Measurements from ENCODE around the gene TF. TPM values are rescaled to one million over a fixed set of nuclear protein-coding genes. Genes with fewer than 3 reads are reported as not detected.

The TF gene
- total RNA-seq, 2 experiments from 2014 or later, result 0.02 to 0.08 TPM

DNA sequence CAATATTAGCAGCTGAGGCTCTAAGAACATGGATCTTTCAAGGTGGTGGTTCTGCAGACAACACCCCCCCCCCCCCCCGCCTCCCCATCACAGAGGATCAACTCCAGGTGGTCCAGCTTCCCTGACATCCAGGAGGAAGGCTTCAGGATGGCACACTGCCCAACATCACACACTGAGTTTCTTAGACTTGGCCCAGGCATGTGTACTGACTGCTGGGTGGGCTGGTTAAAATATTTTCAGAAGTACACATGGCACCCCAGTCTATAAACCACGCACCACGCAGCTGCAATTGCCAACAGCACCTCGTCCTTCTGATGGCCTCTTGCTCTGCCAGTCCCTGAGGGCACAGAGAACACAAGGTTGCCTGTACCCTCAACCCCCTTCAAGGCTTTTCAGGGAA, 81.5 kb downstream of the TF start:
- Mint-ChIP-seq H3K27ac (no peak overlapping the region), H3K9me3 (no peaks in the 10 kb centered on the region), H3K4me1 (no peaks in the 10 kb centered on the region), H3K27me3 (no peaks in the 10 kb centered on the region), H3K36me3 (peaks cover 25% of the 10 kb centered on the region), H3K4me3 (no peak overlapping the region)
- no peak for DNase-seq

DNA sequence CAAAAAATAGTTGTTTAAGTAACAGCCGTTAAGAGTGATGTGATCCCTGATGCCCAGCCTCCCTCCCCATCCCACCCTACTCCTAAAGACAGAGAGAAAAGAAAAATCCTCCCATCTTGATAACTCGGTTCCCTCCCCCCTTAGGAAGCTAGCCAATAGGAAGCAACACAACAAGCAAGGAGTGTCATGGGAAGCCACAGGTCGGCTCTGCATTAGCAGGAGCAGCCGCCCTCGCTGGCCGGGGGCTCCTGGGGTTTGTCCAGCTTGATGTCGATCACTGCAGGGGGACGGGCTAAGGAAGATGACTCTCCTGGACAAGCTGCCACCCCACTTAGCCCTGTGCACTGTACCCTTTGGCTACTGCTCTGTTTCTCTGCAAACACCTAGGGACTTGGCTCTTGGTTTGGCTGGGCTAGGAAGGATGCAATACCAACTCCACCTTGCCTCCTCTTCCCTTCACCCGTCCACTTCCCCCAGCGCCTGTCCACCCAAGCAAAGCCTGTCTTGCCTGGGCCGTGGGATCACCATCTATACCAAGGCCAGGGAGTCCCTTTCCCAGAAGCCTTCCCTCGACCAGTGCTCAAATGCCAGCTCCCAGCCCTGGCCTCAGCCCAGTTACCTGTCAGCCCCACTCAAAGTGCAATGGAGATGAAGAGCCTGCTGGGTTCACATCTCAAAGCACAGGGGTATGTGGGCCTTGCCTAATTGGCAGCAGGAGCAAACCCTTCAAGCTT, 82.5 kb downstream of the TF start:
- Mint-ChIP-seq H3K4me3 (no peak overlapping the region), H3K4me1 (no peaks in the 10 kb centered on the region), H3K27me3 (no peaks in the 10 kb centered on the region), H3K27ac (no peak overlapping the region), H3K36me3 (peaks cover 14% of the 10 kb centered on the region), H3K9me3 (no peaks in the 10 kb centered on the region)
- no peak for DNase-seq

DNA sequence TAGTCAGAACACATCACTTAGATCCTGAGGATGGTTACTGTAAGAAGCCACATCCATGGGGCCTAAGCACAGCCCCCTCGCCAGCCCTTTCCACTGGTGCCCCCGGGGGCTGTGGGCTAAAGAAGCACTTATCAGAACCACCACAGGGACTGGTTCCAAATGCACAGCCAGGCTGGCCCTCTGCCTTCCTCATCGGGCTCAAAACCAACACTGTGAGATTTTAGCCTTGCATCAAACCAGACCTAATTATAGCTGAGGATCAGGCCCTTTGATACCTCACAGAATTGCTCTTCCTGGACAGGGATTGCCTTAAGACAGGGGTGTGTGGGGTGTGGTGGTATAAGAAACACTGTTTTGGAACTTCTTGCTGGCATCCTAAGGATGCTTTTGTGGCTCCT, 83.1 kb downstream of the TF start:
- Mint-ChIP-seq H3K9me3 (no peaks in the 10 kb centered on the region), H3K4me1 (no peaks in the 10 kb centered on the region), H3K36me3 (peaks cover 9% of the 10 kb centered on the region), H3K27ac (no peak overlapping the region), H3K27me3 (no peaks in the 10 kb centered on the region), H3K4me3 (no peak overlapping the region)
- no peak for DNase-seq

DNA sequence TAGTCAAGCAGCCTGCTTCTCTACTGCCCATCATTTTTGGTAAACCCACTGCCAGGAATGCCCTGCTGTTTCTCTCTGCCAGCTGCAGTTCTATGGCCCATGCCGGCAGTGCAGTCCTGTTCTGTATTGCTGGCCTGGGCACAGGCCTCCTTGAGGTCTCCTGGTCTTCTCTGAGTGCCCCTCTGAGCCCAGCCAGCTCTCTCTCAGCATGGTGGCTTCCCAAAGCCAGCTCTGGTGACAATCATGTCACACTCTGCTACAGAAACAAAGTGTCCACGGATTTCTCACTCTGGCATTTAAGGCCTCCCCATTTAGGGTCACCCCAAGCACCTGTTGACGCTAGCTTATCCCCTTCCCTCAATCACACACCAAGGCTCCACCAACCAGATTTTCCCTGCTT, 83.9 kb downstream of the TF start:
- H3K4me3 Mint-ChIP-seq, result no peak overlapping the region
- peaks cover 8% of the 10 kb centered on the region for H3K36me3 Mint-ChIP-seq
- no peak overlapping the region for H3K27ac Mint-ChIP-seq
- DNase-seq, result no peak
- no peaks in the 10 kb centered on the region for H3K4me1 Mint-ChIP-seq
- H3K27me3 Mint-ChIP-seq, result no peaks in the 10 kb centered on the region
- no peaks in the 10 kb centered on the region for H3K9me3 Mint-ChIP-seq

DNA sequence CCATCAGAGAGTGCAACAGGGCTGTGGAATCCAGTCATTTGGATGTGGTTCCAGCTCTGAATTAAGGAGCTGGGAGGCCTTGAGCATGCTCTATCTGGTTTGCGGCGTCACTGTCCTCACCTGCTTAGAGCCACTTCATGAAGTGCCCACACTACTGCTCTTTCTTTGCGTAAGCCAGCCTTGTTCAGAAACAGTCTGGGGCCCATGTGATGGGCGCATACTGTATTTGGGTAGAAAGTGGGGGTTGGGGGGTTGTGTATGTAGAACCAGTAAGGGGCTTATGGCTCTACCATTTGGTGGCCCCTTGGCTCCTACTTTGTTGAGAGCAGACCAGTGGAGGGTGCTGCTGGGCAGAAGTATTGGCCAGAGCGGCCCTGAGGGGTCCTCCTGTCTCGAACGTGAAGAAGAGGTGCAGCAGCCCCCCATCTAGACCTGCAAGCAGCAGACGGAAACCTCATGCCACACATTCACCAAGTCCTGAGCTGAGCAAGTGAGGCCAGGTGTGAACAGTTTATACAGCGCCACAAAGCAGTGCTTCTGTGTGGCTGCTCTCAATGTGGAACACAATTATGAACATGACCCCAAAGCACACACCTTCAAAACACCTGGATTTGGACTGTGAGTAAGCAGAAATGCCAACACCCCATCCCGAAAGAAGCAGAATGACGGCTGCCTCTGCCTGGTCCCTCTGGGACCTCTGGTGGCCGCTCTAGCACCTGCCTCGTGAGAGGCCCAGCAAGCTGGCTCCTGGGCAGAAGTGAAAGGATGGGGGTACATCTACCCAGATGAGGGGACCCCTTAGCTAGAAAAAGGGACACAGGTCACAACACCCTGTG, 86.0 kb downstream of the TF start:
- Mint-ChIP-seq H3K4me1 (no peaks in the 10 kb centered on the region), H3K36me3 (no peaks in the 10 kb centered on the region)
- no peak for DNase-seq

DNA sequence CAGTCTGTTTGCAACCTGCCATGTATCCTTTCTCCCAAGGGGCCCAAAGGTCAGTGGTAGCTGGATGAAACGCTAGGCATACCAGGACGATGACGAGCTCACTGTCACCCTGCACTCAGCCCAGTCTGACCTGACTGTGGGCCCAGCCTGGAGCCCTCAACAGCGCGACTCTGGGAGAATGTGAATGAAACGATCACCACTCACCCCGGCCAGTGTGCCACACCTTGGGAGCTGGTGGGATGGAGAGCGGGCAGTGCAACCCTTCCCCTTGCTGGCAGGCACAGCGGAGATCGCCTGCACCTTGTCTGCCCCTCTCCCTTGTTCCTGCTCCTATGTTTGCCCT, 86.6 kb downstream of the TF start:
- DNase-seq, result no peak
- H3K4me1 Mint-ChIP-seq, result no peaks in the 10 kb centered on the region
- no peaks in the 10 kb centered on the region for H3K36me3 Mint-ChIP-seq
- H3K9me3 Mint-ChIP-seq, result no peaks in the 10 kb centered on the region
- H3K27me3 Mint-ChIP-seq, result no peaks in the 10 kb centered on the region
- H3K4me3 Mint-ChIP-seq, result no peak overlapping the region
- no peak overlapping the region for H3K27ac Mint-ChIP-seq

More for the DNA sequence above, 86.0 kb downstream of the TF start:
- H3K9me3 Mint-ChIP-seq, result no peaks in the 10 kb centered on the region
- H3K27ac Mint-ChIP-seq, result no peak overlapping the region
- no peak overlapping the region for H3K4me3 Mint-ChIP-seq
- no peaks in the 10 kb centered on the region for H3K27me3 Mint-ChIP-seq

DNA sequence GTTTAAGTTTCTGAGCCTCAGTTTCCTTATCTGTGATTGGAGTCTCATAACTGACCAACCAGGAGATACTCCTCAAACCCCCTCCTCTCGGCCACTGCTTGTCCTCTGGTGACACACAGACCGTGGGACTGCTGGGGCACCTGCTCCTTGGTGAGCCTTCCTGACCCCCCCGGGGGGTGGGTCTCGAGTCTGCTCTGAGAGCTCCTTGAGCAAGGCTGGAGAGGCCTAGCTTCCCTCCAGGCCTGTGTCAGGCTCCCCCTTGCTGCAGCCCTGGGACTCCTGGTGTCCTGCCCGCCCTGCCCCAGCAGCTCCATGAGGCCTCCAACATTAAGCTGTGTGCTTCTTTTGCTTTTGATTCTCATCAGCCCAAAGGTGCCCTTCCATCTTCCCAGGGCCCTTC, 87.1 kb downstream of the TF start:
- Mint-ChIP-seq H3K4me3 (no peak overlapping the region), H3K27ac (no peak overlapping the region), H3K36me3 (no peaks in the 10 kb centered on the region), H3K4me1 (no peaks in the 10 kb centered on the region), H3K9me3 (no peaks in the 10 kb centered on the region), H3K27me3 (no peaks in the 10 kb centered on the region)
- no peak for DNase-seq

DNA sequence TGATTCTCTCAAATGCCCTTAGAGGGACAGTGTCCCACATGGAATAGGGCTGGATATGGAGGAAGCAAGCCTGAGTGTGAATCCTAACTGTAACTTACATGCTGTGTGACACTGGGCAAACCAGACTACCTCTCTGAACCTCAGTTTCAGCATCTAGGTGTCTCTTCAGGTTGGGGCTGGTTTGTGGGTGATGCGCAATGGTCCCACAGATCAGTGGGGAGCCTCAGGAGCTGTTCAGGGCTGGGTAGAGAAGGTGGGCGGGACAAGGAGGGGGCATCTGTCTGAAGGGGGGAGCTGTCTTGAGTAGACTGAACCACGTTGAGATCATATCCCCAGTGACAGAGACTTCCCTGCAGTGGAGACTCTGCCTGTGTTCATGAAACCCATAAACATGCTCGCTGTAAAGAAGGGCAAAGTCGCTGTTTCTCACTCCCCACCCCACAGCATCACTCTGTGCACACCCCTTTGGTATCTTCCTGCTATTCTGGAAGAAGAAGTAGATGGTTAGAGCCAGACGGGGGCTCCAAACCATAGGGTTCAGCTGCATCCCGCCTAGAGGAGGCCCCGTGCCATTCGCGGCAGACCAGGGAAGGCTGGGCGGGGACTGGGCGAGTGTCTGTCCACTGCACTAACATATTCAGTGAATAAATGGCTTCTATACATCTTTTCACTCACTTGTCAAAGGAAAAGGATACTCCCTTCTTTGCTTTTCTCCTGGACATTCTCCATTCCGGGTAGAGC, 87.9 kb downstream of the TF start:
- Mint-ChIP-seq H3K4me3 (no peak overlapping the region), H3K27me3 (no peaks in the 10 kb centered on the region), H3K36me3 (no peaks in the 10 kb centered on the region), H3K27ac (no peak overlapping the region), H3K9me3 (no peaks in the 10 kb centered on the region), H3K4me1 (no peaks in the 10 kb centered on the region)
- no peak for DNase-seq

DNA sequence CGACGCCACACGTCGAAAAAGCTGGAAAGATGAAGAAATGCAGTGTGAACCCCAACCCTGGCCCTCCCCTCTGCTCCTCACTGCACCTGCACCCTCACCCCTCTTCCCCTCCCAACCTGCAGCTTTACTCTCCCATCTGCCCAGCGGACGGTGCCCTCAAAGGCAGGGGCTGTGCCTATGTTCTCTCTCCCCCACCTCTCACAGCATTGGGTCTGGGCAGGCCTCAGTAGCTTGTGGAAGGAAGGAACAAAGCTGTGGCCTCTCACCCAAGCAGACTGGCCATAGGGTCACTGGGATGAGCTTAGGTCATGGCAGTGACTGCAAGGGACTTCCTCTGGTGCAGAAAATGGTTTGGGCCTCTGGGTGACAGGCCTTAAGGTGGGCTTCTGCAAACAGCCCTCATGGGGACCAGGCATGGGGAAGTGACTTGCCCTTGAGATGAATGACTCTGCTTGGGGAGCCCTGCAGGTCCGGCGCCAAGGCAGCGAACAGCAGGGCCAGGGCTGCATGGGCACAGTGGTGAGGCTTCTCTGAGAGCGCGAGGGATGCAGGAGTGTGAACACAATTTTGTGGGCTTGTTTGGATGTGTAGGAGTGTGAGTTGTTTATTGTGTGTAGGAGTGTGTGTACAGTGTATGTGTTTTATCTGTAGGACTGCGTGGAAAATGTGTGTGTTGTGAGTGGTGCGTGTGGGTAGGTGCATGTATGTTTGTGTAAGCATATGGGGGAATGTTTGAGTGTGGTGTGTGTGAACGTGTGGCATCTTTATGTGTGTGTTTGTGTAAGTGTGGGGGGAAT, 88.6 kb downstream of the TF start:
- no peaks in the 10 kb centered on the region for H3K36me3 Mint-ChIP-seq
- H3K9me3 Mint-ChIP-seq, result no peaks in the 10 kb centered on the region
- H3K4me1 Mint-ChIP-seq, result no peaks in the 10 kb centered on the region
- DNase-seq, result no peak
- no peak overlapping the region for H3K27ac Mint-ChIP-seq
- no peaks in the 10 kb centered on the region for H3K27me3 Mint-ChIP-seq
- H3K4me3 Mint-ChIP-seq, result no peak overlapping the region

DNA sequence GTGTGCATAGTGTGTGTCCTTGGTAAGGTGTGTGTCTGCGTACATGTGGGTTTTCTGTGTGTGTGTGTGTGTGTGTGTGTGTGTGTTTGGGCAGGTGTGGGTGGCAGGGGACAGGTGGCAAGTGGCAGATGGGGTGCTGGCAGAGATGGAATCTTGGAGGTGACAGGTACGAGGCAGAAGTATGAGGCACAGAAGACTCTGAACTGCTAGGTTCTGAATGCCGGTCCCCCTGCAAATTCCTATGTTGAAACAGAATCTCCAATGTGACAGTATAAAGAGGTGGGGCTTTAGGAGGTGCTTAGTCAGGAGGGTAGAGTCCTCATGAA, 89.2 kb downstream of the TF start:
- Mint-ChIP-seq H3K27me3 (no peaks in the 10 kb centered on the region), H3K27ac (no peak overlapping the region)

DNA sequence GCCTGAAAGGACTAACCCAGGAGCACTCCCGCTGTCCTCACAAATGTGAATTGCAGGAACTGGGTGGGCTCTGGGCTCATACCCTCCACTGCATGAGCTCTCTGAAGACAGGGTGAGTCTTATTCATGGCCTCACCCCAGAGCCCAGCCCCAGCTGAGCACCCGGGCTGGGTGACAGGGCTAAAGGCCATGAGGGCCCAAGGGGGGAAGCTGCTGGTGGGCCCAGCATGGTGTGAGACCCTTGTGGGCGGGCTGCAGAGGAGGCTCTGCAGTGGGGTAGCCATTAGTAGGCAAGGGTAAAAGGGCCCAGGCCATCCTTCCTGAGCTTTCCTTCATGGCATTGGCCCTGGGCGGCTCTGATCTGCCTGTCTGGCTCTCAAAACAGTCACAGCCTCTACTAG, 89.8 kb downstream of the TF start:
- Mint-ChIP-seq H3K4me3 (no peak overlapping the region), H3K4me1 (no peaks in the 10 kb centered on the region), H3K27me3 (no peaks in the 10 kb centered on the region), H3K9me3 (no peaks in the 10 kb centered on the region), H3K27ac (no peak overlapping the region), H3K36me3 (no peaks in the 10 kb centered on the region)
- no peak for DNase-seq

More for the DNA sequence above, 89.2 kb downstream of the TF start:
- no peak for DNase-seq
- H3K4me1 Mint-ChIP-seq, result no peaks in the 10 kb centered on the region
- no peak overlapping the region for H3K4me3 Mint-ChIP-seq
- no peaks in the 10 kb centered on the region for H3K9me3 Mint-ChIP-seq
- no peaks in the 10 kb centered on the region for H3K36me3 Mint-ChIP-seq

DNA sequence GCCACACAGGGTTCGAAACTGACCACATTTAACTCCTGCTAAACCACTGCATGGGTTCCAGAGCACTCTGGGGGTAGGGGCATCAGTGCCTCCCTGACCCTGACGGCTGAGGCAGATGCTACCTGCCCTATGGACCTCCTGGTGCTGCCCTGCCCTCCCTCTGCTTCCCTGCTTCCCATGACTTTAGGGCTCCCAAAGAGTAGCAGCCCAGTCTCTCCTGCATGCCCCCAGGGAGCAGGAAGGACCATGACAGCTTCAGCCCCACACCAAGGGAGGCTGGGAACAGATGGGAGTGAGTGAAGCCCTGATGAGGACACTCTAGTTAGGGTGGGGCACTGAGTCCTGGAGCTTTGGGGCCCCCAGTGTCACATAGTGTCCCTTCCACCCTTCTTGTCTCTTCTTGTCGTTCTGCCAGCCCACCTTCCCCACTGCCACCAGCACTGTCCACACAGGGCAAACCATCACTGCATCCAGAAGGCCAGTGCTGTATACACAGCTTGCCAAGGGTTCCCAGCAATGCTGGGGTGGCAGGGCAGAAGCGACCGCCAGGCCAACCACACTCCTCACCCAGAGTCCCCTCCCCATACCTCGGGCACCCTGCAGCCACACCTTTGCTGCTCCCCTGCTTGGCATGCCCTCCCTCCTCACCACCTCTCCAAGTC, 90.4 kb downstream of the TF start:
- no peak for DNase-seq
- Mint-ChIP-seq H3K9me3 (no peaks in the 10 kb centered on the region), H3K27ac (no peak overlapping the region), H3K27me3 (no peaks in the 10 kb centered on the region), H3K4me3 (no peak overlapping the region), H3K4me1 (no peaks in the 10 kb centered on the region), H3K36me3 (no peaks in the 10 kb centered on the region)

DNA sequence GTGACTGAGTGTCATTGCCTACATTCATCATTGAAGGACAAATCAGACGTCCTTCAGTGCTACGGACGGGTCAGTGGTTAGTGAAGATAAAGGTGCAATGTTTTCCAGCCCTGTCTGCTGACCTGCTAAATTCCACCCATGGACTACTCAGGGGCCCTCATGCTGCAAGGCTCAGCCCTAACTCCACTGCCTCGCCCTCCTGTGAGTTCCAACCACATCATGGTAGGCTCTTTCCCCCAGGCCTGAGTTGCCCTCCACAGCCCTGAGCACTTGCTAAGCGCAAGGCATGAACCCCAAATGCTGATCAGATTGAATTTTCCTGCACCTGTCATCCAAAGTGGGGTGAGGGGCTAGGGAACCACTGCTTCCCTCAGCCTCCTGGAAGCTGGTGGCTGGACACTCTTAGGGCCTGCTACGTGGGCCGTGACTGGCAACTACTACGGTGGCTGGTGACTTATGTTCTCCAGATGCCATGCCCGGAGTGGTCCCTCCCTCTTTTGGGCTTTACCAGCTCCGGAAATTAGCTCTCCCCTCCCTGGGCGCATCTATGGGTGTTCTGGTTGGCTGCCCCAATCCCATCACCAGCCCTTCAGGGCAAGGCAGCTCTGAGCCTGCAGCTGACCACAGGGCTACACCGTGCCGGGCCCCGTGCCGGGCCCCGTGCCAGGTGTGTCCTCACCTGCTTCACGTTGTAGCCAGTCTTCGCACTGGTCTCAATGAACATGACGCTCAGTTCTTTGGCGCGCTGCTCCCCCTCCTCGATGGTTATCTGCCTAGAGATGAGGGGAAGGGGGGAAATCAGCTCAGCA, 91.5 kb downstream of the TF start:
- no peaks in the 10 kb centered on the region for H3K27me3 Mint-ChIP-seq
- H3K27ac Mint-ChIP-seq, result no peak overlapping the region
- DNase-seq, result no peak
- no peaks in the 10 kb centered on the region for H3K9me3 Mint-ChIP-seq
- no peaks in the 10 kb centered on the region for H3K36me3 Mint-ChIP-seq
- no peaks in the 10 kb centered on the region for H3K4me1 Mint-ChIP-seq
- H3K4me3 Mint-ChIP-seq, result no peak overlapping the region

DNA sequence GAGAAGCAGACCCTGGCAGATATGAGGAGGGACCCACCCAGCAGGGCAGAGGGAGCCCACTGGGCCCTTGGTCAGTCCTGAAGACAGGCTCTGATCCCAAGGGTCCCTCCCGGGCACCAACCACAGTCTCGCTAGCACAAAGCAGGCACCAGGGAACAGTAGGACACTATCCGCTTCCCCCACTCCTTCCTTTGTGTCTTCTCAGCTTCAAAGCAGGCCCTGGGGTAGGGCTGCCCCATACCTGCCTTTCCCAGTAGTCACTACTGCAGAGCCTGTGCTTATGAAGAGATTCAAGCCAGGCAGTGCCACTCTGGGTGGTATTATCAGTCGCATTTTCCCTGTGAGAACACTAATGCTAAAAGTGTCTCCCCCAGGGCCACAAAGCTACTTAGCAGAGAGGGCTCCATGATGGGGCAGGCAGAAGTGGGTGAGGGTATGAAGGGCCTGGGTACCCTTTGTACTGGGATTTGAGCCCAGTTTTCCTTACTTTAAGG, 92.2 kb downstream of the TF start:
- Mint-ChIP-seq H3K27ac (no peak overlapping the region), H3K36me3 (no peaks in the 10 kb centered on the region), H3K4me1 (no peaks in the 10 kb centered on the region), H3K27me3 (no peaks in the 10 kb centered on the region), H3K9me3 (no peaks in the 10 kb centered on the region), H3K4me3 (no peak overlapping the region)
- no peak for DNase-seq

Data from activated naive CD8-positive, alpha-beta T cell treated with anti-CD3 and anti-CD28 coated beads for 36 hours (primary cell).